ENCODE results near the gene SNED1.

Gene SNED1

GRCh38 chr2:240997141-240997855, 1.1 kb upstream of the SNED1 start:
- TF ChIP-seq SIN3A (IDR thresholded peaks at IDR 0.05; ENCODE audit: borderline replicate concordance, insufficient read depth, low read length) = no peak
- TF ChIP-seq TAF1 (IDR thresholded peaks at IDR 0.05; ENCODE audit: borderline replicate concordance, insufficient read depth, low read length) = no peak
- no peak for TF ChIP-seq REST (IDR thresholded peaks at IDR 0.05; ENCODE audit: insufficient read depth in 1 of 2, low read depth in 2 of 2, low read length in 2 of 2)

GRCh38 chr2:240998706-240998994, 232 bp downstream of the SNED1 start:
- TF ChIP-seq FOXP2 (optimal IDR thresholded peaks at IDR 0.05; ENCODE audit: borderline replicate concordance, extremely low read depth, extremely low read length, insufficient read depth) (no peak), POLR2AphosphoS5 (IDR thresholded peaks at IDR 0.05; ENCODE audit: low read depth, low read length) (no peak), REST (IDR thresholded peaks at IDR 0.05; ENCODE audit: insufficient read depth in 1 of 2, low read depth in 2 of 2, low read length in 2 of 2) (no peak), TAF1 (IDR thresholded peaks at IDR 0.05; ENCODE audit: borderline replicate concordance, insufficient read depth, low read length) (no peak), SIN3A (IDR thresholded peaks at IDR 0.05; ENCODE audit: borderline replicate concordance, insufficient read depth, low read length) (no peak)

GRCh38 chr2:240998995-240999791, 775 bp downstream of the SNED1 start:
- TF ChIP-seq POLR2AphosphoS5 (IDR thresholded peaks at IDR 0.05; ENCODE audit: low read depth, low read length) = no peak
- TF ChIP-seq FOXP2 (optimal IDR thresholded peaks at IDR 0.05; ENCODE audit: borderline replicate concordance, extremely low read depth, extremely low read length, insufficient read depth) = no peak
- TF ChIP-seq TAF1 (IDR thresholded peaks at IDR 0.05; ENCODE audit: borderline replicate concordance, insufficient read depth, low read length) = no peak
- TF ChIP-seq SIN3A (IDR thresholded peaks at IDR 0.05; ENCODE audit: borderline replicate concordance, insufficient read depth, low read length) = no peak
- TF ChIP-seq REST (IDR thresholded peaks at IDR 0.05; ENCODE audit: insufficient read depth in 1 of 2, low read depth in 2 of 2, low read length in 2 of 2) = no peak

GRCh38 chr2:240999873-241000541, 1.6 kb downstream of the SNED1 start:
- TF ChIP-seq TAF1 (IDR thresholded peaks at IDR 0.05; ENCODE audit: borderline replicate concordance, insufficient read depth, low read length) = no peak
- TF ChIP-seq POLR2AphosphoS5 (IDR thresholded peaks at IDR 0.05; ENCODE audit: low read depth, low read length) = no peak
- TF ChIP-seq SIN3A (IDR thresholded peaks at IDR 0.05; ENCODE audit: borderline replicate concordance, insufficient read depth, low read length) = no peak
- TF ChIP-seq REST (IDR thresholded peaks at IDR 0.05; ENCODE audit: insufficient read depth in 1 of 2, low read depth in 2 of 2, low read length in 2 of 2) = no peak
- TF ChIP-seq FOXP2 (optimal IDR thresholded peaks at IDR 0.05; ENCODE audit: borderline replicate concordance, extremely low read depth, extremely low read length, insufficient read depth) = no peak
